GM19099 (cell line): ENCODE data around the gene RAC3.

ENCODE experiments used
- POLR2A ChIP-seq: IDR thresholded peaks from 3 replicates; pipeline ENCODE4 v1.6.1; 2011; ENCODE audit warnings: low read depth; ENCODE audit not compliant: insufficient read length; ENCODE audit errors: extremely low read depth

RAC3 gene

DNA sequence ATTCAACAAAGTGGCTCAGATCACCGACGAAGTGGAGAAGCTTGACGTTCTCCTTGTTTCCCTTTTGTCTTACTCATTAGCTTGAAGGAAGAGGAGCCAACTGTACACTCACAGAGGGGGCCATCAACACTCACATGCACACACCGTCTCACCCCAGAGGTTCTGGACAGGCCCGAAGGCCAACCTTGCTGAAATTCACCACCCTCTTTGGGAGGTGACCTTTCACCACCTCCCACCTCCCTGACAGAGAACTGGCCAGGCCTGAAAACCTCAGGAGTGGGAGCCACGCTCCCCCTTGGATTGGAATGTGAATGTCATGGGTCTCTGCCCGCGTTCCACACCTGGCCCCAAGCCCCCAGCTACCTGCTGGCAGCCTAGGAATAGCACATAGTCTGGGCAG, 4.0 kb downstream of the RAC3 start:
- no peak for TF ChIP-seq POLR2A

DNA sequence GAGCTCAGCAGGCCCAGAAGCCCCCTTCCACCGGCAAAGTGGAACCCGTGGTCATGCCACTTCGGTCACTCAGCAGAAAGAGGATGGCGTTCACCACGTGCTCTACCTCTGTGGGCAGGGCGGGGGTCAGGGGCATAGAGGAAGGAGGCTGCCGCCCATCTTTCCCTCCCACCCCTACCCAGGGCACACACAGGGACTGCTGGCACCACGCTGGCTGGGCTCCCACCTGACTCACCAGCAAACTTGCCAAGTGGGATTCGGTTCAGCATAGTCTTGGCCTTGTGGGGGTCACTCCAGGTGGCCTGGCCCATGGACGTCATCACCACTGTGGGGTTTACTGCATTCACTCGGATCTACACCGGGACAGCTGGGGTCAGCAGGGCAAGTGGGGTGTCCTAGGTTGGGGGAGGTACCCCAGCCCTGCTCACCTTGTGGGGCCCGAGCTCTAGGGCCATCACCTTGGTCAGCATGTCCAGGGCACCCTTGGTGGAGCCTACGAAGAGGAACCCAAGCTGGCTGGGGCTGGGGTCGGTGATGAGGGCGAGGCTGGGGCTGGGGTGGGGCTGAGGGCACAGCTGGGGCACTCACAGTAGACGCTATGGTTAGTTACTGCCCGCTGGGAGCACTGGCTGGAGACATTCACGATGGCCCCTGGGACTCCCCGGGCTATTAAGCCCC, 4.6 kb downstream of the RAC3 start:
- no peak for TF ChIP-seq POLR2A

DNA sequence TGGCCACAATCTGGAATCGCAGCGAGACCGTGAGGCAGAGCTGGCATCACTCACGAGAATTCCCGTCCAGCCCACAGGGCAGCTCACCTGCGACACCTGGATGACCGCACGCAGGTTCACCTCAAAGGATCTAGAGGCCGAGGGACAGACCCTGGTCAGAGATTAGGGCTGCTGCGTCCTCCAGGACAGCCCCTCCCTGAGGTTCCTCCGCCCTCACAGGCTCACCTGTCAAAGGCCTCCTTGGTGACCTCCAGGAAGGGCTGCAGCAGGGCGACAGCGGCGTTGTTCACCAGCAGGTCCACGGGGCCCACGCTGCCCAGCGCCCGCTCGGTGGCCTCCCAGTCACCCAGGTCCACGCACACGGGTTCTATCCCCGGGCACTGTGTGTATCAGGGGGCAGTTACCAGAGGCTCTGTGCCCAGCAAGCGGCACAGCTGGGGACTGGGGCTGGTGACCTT, 5.2 kb downstream of the RAC3 start:
- TF ChIP-seq POLR2A, result no peak

DNA sequence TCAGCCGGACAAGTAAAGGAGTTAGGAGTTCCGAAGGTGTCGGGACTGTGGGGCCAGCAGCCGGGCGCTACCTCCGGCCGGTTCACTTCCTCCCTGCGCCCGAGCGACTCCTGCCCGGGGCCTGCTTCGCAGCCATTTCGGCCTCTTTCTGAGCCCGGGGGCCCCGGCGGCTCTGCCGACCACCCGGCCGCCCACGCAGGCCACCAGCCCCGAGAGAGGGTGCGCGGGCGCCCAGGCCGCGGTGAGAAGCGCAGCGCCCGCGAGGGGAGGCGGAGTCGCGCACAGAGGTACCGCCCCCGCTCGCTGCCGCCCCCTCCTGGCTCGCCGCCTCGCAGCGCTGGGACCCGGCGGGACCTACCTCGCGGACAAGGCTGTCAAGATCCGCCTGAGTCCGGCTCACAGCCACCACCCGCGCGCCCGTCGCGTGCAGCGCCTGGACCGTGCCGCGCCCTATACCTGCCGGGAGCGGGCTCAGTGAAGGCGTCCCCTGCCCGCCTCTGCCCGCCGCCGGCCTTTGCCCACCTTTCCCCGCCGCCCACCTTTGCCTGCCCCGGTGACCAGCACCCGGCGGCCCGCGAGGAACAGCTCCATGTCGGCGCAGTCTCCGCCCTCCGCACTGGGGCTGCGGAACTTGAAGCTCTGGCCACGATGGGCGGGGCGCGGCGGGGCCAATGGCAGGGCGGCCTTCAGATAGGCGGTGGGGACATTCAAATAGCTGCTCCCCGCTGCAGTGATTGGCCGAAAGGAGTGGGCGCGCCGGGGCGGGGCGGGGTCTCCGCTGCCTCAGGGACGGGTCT, 5.8 kb downstream of the RAC3 start, which contains the start of gene DCXR:
Gene DCXR, minus strand, starts transcription at position 606 of the 797 bp plus-strand sequence. Its CDS starts 15 bp downstream, at position 591.
- TF ChIP-seq POLR2A, result peak; percentile 98

DNA sequence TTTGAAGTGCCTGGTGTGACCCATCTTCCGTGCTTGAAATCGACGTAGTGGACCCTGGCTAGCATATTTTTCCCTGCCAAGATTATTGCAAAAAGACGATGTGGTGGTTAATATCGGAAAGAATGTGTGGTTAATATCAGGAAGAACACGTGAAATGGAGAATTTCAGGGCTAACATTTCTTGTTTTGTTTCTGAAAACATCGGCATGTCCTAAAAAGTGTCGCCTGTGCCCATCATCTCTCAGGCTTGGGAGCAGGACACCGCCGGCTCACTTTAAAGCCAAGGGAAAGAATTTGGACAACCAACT, 6.4 kb downstream of the RAC3 start:
- no peak for TF ChIP-seq POLR2A

DNA sequence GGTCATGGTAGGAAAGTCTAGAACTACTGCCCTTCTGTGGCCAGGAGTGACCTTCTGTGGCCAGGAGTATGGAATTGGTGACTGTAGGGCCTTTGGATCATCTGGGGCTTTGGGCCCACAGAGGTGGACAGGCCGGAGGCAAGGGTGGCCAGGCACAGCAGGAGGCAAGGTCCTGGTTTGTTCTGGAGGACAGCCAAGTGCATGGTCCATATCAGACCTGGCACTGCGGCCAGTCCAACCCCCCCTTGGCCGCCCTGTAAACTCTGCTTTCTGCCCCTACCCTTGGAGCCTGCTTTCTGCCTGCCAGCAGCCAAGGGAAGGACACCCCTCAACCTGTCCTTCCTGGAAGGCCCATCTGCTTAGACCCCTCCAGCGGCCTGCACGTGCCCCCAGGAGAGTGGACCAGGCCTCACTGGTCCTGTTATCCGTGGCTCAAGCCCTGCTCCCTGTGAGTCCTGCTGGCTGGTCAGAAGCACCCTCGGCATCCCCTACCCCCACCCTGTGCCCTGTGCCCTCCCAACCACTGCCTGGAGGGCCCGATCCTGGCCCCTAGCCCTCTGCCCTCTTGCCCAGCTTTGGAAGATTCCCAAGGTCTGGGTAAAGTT, 8.3 kb downstream of the RAC3 start:
- no peak for TF ChIP-seq POLR2A

DNA sequence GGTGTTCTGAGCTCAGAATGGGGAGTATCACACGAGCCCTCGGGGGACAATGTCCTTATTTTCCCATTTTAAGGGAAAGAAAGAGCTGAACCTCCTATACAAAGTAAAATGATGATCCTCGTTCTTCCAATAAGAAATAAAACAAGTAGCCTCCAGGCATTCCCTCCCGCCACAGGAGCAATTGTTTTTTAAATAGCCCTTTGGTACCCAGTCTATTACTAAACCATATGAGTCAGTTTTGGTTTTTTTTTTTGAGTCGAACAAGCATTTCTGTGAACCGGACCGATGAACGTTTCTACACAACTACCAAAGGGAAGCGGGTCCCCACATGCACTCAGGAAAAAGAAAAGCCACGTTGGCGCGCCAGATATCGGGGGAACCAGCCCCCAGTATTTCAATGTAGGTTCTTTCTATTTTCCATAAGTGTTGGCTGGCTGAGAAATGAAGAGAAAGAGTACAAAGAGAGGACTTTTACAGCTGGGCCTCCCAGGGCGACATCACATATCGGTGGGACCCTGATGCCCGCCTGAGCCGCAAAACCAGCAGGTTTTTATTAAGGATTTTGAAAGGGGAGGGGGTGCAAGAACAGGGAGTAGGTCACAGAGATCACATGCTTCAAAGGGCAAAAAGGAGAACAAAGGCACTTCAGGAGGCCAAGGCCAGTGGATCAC, 9.8 kb downstream of the RAC3 start:
- TF ChIP-seq POLR2A, result no peak

DNA sequence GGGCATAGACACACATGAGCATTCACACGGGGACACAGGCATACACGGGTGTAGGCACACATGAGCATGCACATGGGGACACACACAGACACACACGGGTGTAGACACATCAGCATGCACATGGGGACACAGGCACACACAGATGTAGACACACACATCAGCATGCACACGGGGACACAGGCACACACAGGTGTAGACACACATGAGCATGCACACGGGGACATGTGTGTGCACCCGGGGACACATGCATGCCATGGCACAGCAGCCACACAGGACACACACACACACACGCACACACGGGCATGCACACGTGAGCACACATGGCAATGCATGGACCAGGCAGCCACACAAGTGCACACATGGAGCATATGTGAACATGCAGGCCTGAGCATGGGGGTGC, 11.2 kb downstream of the RAC3 start:
- no peak for TF ChIP-seq POLR2A

DNA sequence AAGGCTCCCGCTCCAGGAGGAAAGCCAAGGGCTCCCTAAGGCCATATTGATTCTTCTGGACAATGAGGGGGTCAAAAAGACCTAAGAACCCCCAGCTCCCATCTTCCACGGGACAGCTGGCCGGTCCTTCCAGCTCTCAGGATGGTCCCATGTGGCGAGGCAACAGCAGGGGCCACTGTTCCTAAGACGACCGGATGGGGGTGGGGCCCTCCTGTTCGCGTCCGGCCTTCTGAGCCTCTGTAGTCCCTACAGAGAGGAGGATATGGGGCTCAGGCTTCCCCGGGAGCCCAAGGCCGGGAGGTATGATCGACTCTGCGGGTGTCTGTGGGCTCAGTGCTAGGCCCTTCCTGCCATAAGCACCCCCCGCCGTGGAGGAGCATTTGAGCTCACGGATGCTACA, 12.0 kb downstream of the RAC3 start:
- no peak for TF ChIP-seq POLR2A

DNA sequence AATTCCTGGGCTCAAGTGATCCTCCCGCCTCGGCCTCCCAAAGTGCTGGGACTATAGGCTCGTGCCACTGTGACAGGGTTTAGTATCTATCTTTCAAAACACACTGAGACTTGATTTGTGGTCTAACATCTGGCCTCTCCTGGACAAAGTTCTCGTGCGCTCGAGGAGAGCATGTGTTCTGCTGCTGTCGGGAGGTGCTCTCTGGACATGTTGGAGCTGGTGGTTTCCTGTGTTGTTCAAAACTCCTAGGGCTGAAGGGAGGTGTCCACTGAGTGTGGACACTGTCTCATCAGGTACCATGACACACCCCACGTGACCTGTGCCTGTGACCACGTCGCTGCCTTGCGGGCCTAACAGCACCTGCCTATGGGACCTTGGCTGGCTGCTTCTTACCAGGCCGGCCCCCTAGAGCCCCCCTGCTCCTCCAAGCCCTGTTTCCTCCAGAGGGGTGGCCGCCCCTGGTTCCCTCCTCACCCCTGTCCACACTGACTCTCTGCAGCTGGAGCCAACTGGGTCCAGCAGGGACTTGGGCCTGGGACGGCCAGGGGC, 14.5 kb downstream of the RAC3 start:
- no peak for TF ChIP-seq POLR2A

DNA sequence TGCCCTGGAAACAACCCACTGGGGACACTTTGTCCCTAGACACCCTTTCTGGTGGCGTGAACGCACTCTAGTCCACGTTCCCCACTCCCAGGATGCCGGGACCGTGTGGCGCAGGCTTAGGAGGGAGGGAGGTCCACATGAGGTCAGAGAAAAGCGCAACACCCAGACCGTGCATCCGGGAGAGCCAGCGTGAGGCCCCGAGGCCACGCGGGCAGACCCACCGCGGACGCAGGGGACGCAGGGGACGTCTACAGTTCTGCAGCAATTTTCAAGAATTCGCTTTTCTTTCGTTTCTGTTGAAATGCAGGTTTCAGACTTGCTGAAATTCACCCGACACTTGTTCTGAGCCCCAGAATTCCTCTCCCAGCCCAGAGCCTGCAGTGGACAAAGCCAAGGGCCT, 15.4 kb downstream of the RAC3 start:
- no peak for TF ChIP-seq POLR2A

DNA sequence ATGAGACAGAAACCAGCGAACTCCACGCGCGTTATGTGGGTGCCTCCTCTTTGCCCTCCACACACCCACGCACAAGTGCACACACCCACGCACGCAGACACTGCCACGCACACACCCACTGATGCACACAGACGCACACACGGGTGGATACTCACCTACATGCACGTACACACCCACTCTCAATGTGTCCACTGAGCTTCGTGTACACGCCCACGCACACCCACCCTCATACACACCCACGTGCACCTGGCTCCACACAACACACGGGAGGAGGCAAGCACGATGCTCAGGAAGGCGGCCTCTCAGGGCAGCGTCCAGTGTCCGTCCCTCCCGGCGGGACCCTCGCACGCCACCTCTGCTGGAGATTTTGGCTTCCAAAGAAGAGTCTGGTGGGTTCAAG, 15.9 kb downstream of the RAC3 start:
- no peak for TF ChIP-seq POLR2A

DNA sequence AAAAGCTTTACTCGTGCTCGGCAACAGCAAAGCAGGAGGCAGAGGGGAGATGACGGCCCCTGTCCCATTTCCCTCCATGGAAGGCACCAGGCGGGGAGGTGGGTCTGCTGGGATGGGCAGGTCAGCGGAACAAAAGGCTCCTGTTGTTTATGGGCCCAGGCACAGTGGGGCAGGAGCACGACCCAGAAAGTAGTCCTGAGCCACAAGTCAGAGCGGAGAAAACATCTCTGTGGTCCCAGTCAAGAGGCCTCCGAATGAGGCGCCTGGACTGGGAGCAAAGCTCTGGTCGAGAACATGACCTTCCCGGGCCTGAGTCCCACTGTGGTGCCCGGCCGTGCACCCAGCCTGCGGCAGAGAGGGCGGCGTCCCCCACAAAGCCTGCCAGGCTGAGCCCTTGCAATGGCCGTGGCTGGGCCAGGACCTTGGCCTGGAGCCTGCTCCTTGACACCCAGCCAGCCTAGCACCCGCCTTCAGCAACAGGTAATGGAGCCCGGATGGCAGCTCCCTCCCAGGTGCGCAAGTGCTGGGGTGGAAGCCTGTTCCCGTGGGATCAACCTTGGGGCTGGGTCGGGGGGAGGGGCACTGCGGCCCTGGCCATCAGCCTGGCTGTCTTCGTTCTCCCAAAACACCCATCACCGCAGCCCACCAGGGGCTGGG, 16.6 kb downstream of the RAC3 start:
- no peak for TF ChIP-seq POLR2A

DNA sequence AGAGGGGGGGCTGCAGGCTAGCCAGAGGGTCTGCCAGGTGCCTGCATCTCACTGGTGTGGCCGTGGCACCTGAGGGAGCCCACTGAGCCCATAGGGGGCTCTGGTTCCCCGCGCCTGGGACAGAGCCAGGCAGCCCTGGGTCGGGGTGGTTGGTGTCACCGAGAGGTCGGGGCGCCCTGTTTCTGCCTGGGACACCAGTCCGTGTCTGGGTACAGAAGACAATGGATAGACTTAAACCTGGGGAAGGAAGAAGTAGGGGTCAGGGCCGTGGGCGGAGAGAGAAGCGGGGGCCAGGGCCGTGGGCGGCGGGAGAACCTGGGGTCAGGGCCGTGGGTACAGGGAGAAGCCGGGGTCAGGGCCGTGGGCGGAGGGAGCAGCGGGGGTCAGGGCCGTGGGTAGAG, 17.1 kb downstream of the RAC3 start:
- no peak for TF ChIP-seq POLR2A

DNA sequence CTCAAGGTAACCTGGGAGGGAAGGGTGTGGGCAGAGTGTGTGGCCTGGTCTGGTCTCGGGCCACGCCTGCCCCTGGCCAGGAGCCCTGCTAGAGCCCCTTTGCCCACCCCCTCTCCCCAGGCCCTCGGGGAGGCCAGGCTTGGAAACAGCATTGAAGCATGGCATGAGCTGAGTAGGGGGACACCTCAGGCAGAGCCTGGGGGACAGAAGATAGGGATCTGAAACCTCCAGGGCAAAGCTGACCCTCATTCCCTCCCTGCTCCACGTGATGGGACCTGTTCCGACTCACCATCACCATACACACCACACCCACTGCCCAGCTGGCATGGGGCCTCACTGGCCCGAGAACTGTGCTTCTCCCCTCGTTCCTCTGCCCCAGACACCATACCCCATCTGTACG, 17.6 kb downstream of the RAC3 start:
- TF ChIP-seq POLR2A, result no peak
